ENCODE data around the gene PRRC2B.

- no peak for TF ChIP-seq CTCF (IDR thresholded peaks at IDR 0.05)
- TF ChIP-seq POLR2A (IDR thresholded peaks at IDR 0.05), result no peak
Measured at GRCh38 chr9:131492070-131492469, 98.2 kb downstream of the PRRC2B start.

Measured in right lobe of liver (tissue), 4 donors.